Common myeloid progenitor, CD34-positive (primary cell): ENCODE measurements around the gene DCLK1.

ENCODE experiments used
- CTCF ChIA-PET: fragments of 350-600 bp; sonication (Branson Sonifier 250); formaldehyde crosslinking; loops from one replicate; lab custom pipeline; 2021; ENCODE audit warnings: antibody characterized with exemption; lab: Charles Lee
- POLR2A ChIA-PET: fragments of 350-600 bp; sonication (Branson Sonifier 250); formaldehyde crosslinking; loops from one replicate; lab custom pipeline; 2021; ENCODE audit warnings: antibody characterized with exemption; lab: Charles Lee
- DNase-seq, 3 donors: peaks; one replicate each; pipeline versions ENCODE4 v3.0.0 to v3.0.0-alpha.2; 2013
- H3K27ac ChIP-seq, 2 experiments: 1 replicate in 1 of 2; 2 replicates in 1 of 2; pipeline ENCODE4 v1.7.0; 2013; ENCODE audit warnings: inconsistent platforms in 2 of 2, low read length in 2 of 2, mild to moderate bottlenecking in 2 of 2, low read depth in 1 of 2, moderate library complexity in 1 of 2; ENCODE audit not compliant: severe bottlenecking in 2 of 2, insufficient read depth in 1 of 2, poor library complexity in 1 of 2
- H3K27me3 ChIP-seq, 5 experiments: replicated peaks in 2 of 5; 1 replicate in 3 of 5; 2 replicates in 2 of 5; pipeline versions ENCODE4 v1.6.1 to v1.7.0; 2013; ENCODE audit warnings: low read length in 4 of 5, mild to moderate bottlenecking in 2 of 5, moderate library complexity in 2 of 5, inconsistent platforms in 1 of 5; ENCODE audit not compliant: insufficient read depth in 5 of 5, control insufficient read depth in 4 of 5
- H3K36me3 ChIP-seq, 4 experiments: 1 replicate in 2 of 4; 2 replicates in 2 of 4; pipeline versions ENCODE4 v1.6.1 to v1.7.0; 2013; ENCODE audit warnings: low read length in 3 of 4, control low read depth in 1 of 4, mild to moderate bottlenecking in 1 of 4; ENCODE audit not compliant: control insufficient read depth in 4 of 4, insufficient read depth in 4 of 4
- H3K4me1 ChIP-seq, 4 experiments: 1 replicate in 3 of 4; 2 replicates in 1 of 4; pipeline versions ENCODE4 v1.6.1 to v1.7.1; 2013; ENCODE audit warnings: low read length in 3 of 4, mild to moderate bottlenecking in 3 of 4, control low read depth in 1 of 4, inconsistent platforms in 1 of 4, moderate library complexity in 1 of 4; ENCODE audit not compliant: control insufficient read depth in 4 of 4, insufficient read depth in 4 of 4; ENCODE audit errors: control extremely low read depth in 1 of 4
- H3K4me3 ChIP-seq, 7 experiments: 1 replicate in 4 of 7; 2 replicates in 3 of 7; pipeline versions ENCODE4 v1.5.1 to v1.7.0; 2013; ENCODE audit warnings: mild to moderate bottlenecking in 7 of 7, low read length in 6 of 7, moderate library complexity in 6 of 7, inconsistent platforms in 2 of 7, low read depth in 2 of 7, control low read depth in 1 of 7; ENCODE audit not compliant: insufficient read depth in 4 of 7, control insufficient read depth in 1 of 7; ENCODE audit errors: extremely low read depth in 1 of 7
- H3K9me3 ChIP-seq, 5 experiments: 1 replicate in 4 of 5; 2 replicates in 1 of 5; pipeline versions ENCODE4 v1.6.1 to v1.7.1; 2013; ENCODE audit warnings: low read length in 4 of 5, mild to moderate bottlenecking in 2 of 5, inconsistent platforms in 1 of 5, low read depth in 1 of 5, moderate library complexity in 1 of 5; ENCODE audit not compliant: control insufficient read depth in 4 of 5, insufficient read depth in 2 of 5; ENCODE audit errors: control extremely low read depth in 1 of 5
- WGBS: methylation state at CpG from one replicate; pipeline ENCODE4 v1.1.5; 2013; ENCODE audit not compliant: insufficient coverage; 5-methylcytosine and 5-hydroxymethylcytosine counted together

The DCLK1 gene

GRCh38 chr13:36146511-36147269 lies 15.5 kb upstream of the DCLK1 start:
- Histone ChIP-seq H3K4me1 (no peaks in the 10 kb centered on the region), H3K4me3 (no peak overlapping the region), H3K27ac (no peak overlapping the region), H3K9me3 (peaks cover 0 to 2% (median 2%) of the 10 kb centered on the region in 5 experiments), H3K36me3 (no peaks in the 10 kb centered on the region), H3K27me3 (no peaks in the 10 kb centered on the region)
- POLR2A ChIA-PET = no interaction called here
- no peak for DNase-seq
- CTCF ChIA-PET = no interaction called here
- no CpG with 5 or more reads among the region's 4 CpGs for WGBS

GRCh38 chr13:36143738-36144137 lies 12.6 kb upstream of the DCLK1 start:
- ChIA-PET POLR2A (no interaction called here), CTCF (no interaction called here)
- Histone ChIP-seq H3K9me3 (peaks cover 0 to 5% (median 2%) of the 10 kb centered on the region in 5 experiments), H3K4me1 (no peaks in the 10 kb centered on the region), H3K4me3 (no peak overlapping the region), H3K36me3 (no peaks in the 10 kb centered on the region), H3K27ac (no peak overlapping the region), H3K27me3 (no peaks in the 10 kb centered on the region)
- no peak for DNase-seq
- WGBS = no CpG with 5 or more reads among the region's 2 CpGs

GRCh38 chr13:36142735-36143134 lies 11.6 kb upstream of the DCLK1 start:
- Histone ChIP-seq H3K27ac (no peak overlapping the region), H3K9me3 (peaks cover 0 to 5% (median 2%) of the 10 kb centered on the region in 5 experiments), H3K36me3 (no peaks in the 10 kb centered on the region), H3K4me3 (no peak overlapping the region), H3K27me3 (no peaks in the 10 kb centered on the region), H3K4me1 (no peaks in the 10 kb centered on the region)
- ChIA-PET POLR2A (no interaction called here), CTCF (interaction anchor here (0.6 kb wide), 1 partner anchor 1272 kb away, joined by 3 read pairs; no protein-coding TSS in a partner anchor)
- DNase-seq = no peak

GRCh38 chr13:36135876-36136275 lies 4.7 kb upstream of the DCLK1 start:
- no peak overlapping the region for H3K27ac ChIP-seq
- WGBS = 100% methylated on average over 1 of the region's 2 CpGs
- DNase-seq = no peak
- no peaks in the 10 kb centered on the region for H3K36me3 ChIP-seq
- peaks cover 0 to 30% (median 11%) of the 10 kb centered on the region in 5 experiments for H3K27me3 ChIP-seq
- POLR2A ChIA-PET = no interaction called here
- peaks cover 0 to 2% (median 0%) of the 10 kb centered on the region in 5 experiments for H3K9me3 ChIP-seq
- peaks cover 0 to 6% (median 4%) of the 10 kb centered on the region in 4 experiments for H3K4me1 ChIP-seq
- no peak overlapping the region for H3K4me3 ChIP-seq
- CTCF ChIA-PET = interaction anchor here (1.5 kb wide), 1 partner anchor 20 kb away, joined by 3 read pairs; no protein-coding TSS in a partner anchor

- Histone ChIP-seq H3K36me3 (no peaks in the 10 kb centered on the region), H3K9me3 (peaks cover 0 to 2% (median 0%) of the 10 kb centered on the region in 5 experiments), H3K27ac (no peak overlapping the region), H3K27me3 (peaks cover 4 to 43% (median 20%) of the 10 kb centered on the region in 5 experiments), H3K4me3 (no peak overlapping the region), H3K4me1 (peaks cover 0 to 11% (median 9%) of the 10 kb centered on the region in 4 experiments)
- DNase-seq = no peak
- WGBS = 38% methylated on average over 1 of the region's 1 CpG
- ChIA-PET CTCF (interaction anchor here (1.5 kb wide), 1 partner anchor 21 kb away, joined by 3 read pairs; no protein-coding TSS in a partner anchor), POLR2A (interaction anchor here (0.6 kb wide), 1 partner anchor 94 kb away, joined by 3 read pairs; no protein-coding TSS in a partner anchor)
Measured at GRCh38 chr13:36134632-36135031, 3.5 kb upstream of the DCLK1 start.

GRCh38 chr13:36133950-36134626 lies 2.9 kb upstream of the DCLK1 start:
- H3K4me3 ChIP-seq = no peak overlapping the region
- no peak overlapping the region for H3K27ac ChIP-seq
- 85% methylated on average over 2 of the region's 5 CpGs for WGBS
- H3K9me3 ChIP-seq = peaks cover 0 to 2% (median 0%) of the 10 kb centered on the region in 5 experiments
- ChIA-PET CTCF (interaction anchor here (1.5 kb wide), 1 partner anchor 22 kb away, joined by 3 read pairs; no protein-coding TSS in a partner anchor), POLR2A (interaction anchor here (0.6 kb wide), 1 partner anchor 95 kb away, joined by 3 read pairs; no protein-coding TSS in a partner anchor)
- H3K36me3 ChIP-seq = no peaks in the 10 kb centered on the region
- no peak for DNase-seq
- peaks cover 0 to 11% (median 9%) of the 10 kb centered on the region in 4 experiments for H3K4me1 ChIP-seq
- H3K27me3 ChIP-seq = peaks cover 8 to 48% (median 24%) of the 10 kb centered on the region in 5 experiments
